GM19099 (cell line): ENCODE measurements around the gene OR2H2.

ENCODE experiments used
- POLR2A ChIP-seq: IDR thresholded peaks from 3 replicates; pipeline ENCODE4 v1.6.1; 2011; ENCODE audit warnings: low read depth; ENCODE audit not compliant: insufficient read length; ENCODE audit errors: extremely low read depth

OR2H2 gene

DNA sequence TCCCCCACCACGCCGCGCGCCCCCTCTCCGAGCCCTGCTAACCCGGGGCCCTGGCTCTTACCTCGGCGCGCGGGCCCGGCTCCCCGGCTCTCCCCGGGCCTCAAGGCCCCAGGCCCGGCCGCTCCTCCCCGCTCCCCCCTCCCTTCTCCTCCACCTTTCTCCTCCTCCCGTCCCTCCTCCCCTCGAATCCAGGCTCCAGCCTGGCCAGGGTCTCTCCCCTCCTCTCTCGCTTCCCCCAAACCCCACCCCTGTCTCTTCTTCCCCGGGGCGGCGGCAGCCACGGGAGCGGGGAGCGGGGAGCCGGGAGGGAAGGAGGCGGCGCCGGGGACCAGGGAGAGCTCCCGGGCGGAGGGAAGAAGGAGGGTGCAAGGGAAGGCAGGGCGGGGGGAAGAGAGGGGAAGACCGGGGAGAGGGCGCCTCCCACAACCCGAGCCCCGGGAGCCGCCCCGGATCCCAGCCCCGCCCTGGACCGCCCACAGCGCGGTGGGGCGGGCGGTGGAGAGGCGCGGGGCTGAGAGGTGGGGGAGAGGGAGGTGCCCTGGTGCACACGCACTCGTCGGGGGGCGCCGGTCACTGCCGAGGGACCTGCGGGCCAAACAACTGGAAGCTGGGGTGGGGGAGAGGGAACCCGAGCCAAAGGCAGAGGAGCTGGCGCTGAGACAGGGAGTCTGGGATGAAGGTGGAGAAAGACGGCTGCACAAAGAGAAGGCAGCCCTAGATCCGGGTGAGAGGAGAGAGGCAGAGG, 48.0 kb downstream of the OR2H2 start, which contains the start of gene GABBR1:
TSS of gene GABBR1 (minus strand) at position 395 of the 745 bp plus-strand sequence. CDS start 798 bp downstream, outside the sequence.
- TF ChIP-seq POLR2A, result peak; percentile 24

DNA sequence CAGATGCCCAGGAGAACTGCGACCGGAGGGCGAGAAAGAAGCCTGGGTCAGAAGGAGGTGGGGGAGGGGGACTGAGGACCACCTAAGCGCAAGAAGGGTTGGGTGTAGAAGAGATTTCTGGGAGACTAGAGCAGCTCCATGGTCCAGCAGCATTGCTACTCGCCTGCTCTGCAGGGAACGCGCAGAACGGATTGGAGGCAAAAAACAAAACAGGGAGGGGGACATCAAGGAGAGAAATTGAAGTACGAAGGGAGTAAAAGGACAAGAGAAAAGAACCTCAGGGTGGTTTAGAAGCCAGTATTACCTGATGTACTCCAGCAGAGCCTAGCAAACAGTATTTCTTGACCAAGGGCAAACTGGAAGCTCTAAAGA, 48.6 kb downstream of the OR2H2 start:
- TF ChIP-seq POLR2A, result no peak

DNA sequence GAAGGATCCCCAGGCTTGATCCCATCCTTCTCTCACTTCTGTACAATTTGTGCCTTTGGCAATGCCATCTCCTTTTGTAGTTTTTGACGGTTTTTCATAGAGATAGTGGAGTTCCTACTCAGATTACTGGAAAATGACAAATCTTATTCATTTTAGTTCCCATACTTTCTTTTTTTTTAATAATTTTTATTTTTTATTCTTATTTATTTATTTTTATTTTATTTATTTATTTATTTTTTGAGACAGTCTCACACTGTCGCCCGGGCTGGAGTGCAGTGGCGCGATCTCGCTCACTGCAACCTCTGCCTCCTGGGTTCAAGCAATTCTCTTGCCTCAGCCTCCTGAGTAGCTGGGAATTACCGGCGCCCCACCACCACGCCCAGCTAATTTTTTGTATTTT, 52.3 kb downstream of the OR2H2 start:
- TF ChIP-seq POLR2A, result no peak
